ENCODE measurements around the gene MCEMP1. TPM values are rescaled to one million over a fixed set of nuclear protein-coding genes. Genes with fewer than 3 reads are reported as not detected.

The MCEMP1 gene
- polyA plus RNA-seq, 1 experiment = not detected

- no peak overlapping the region for H3K4me3 ChIP-seq (ENCODE audit: low read depth, low read length)
- peaks cover 6% of the 10 kb centered on the region for H3K9me3 ChIP-seq (ENCODE audit: control insufficient read depth, insufficient read depth, low read length)
- no peak for TF ChIP-seq CTCF (IDR thresholded peaks at IDR 0.05; ENCODE audit: low read depth, low read length)
- ChIA-PET POLR2A (no interaction called here), CTCF (interaction anchor here (0.5 to 4.8 kb wide), 4 partner anchors 25 to 323 kb away, joined by 5 to 18 read pairs (median 10); no protein-coding TSS in a partner anchor)
- H3K27me3 ChIP-seq (ENCODE audit: control insufficient read depth, insufficient read depth, low read length) = peaks cover 3% of the 10 kb centered on the region
- H3K27ac ChIP-seq (ENCODE audit: low read depth, low read length) = no peak overlapping the region
- DNase-seq (ENCODE audit: low read depth, low spot score) = no peak
These were observed 900 bp downstream of the MCEMP1 start for GRCh38 chr19:7677669-7678311.

- ChIA-PET CTCF (interaction anchor here (2.1 to 4.8 kb wide), 3 partner anchors 27 to 325 kb away, joined by 5 to 18 read pairs (median 16); no protein-coding TSS in a partner anchor), POLR2A (no interaction called here)
- no peak for TF ChIP-seq CTCF (IDR thresholded peaks at IDR 0.05; ENCODE audit: low read depth, low read length)
- Histone ChIP-seq H3K27ac (ENCODE audit: low read depth, low read length) (no peak overlapping the region), H3K4me3 (ENCODE audit: low read depth, low read length) (no peak overlapping the region), H3K27me3 (ENCODE audit: control insufficient read depth, insufficient read depth, low read length) (peaks cover 3% of the 10 kb centered on the region), H3K9me3 (ENCODE audit: control insufficient read depth, insufficient read depth, low read length) (peaks cover 2% of the 10 kb centered on the region; the same call in 1 of the 2 replicates)
- DNase-seq (ENCODE audit: low read depth, low spot score) = no peak
These were observed 2.3 kb downstream of the MCEMP1 start for GRCh38 chr19:7678971-7679751.

- TF ChIP-seq CTCF (IDR thresholded peaks at IDR 0.05; ENCODE audit: low read depth, low read length) = no peak
- CTCF ChIA-PET = interaction anchor here (0.6 to 2.2 kb wide), 13 partner anchors 8 to 951 kb away, joined by 3 to 80 read pairs (median 6); partner anchors contain the start of genes PET100, RETN and XAB2
- no peaks in the 10 kb centered on the region; the same call in 1 of the 2 replicates for H3K9me3 ChIP-seq (ENCODE audit: control insufficient read depth, insufficient read depth, low read length)
- no peak for DNase-seq (ENCODE audit: low read depth, low spot score)
- POLR2A ChIA-PET = interaction anchor here (0.8 to 0.9 kb wide), 2 partner anchors 30 to 51 kb away, joined by 3 to 11 read pairs; partner anchors contain the start of genes PET100 and XAB2
- peaks cover 3% of the 10 kb centered on the region for H3K27me3 ChIP-seq (ENCODE audit: control insufficient read depth, insufficient read depth, low read length)
- H3K4me3 ChIP-seq (ENCODE audit: low read depth, low read length) = peak overlapping the region; percentile 53
- H3K27ac ChIP-seq (ENCODE audit: low read depth, low read length) = no peak overlapping the region
These were observed 3.1 kb downstream of the MCEMP1 start for GRCh38 chr19:7679771-7680605.

GRCh38 chr19:7680606-7681339 is 3.9 kb downstream of the MCEMP1 start, which contains the start of gene TRAPPC5:
Gene TRAPPC5 (plus strand): TSS chr19:7680833. CDS start chr19:7682254, 1,421 bp downstream.
- CTCF ChIA-PET = interaction anchor here (0.5 to 2.2 kb wide), 43 partner anchors 9 to 581 kb away, joined by 3 to 80 read pairs (median 4); partner anchors contain the start of genes FCER2, INSR, PET100 and RETN
- H3K27me3 ChIP-seq (ENCODE audit: control insufficient read depth, insufficient read depth, low read length) = peaks cover 3% of the 10 kb centered on the region
- DNase-seq (ENCODE audit: low read depth, low spot score) = peak; percentile 39
- no peaks in the 10 kb centered on the region; the same call in 1 of the 2 replicates for H3K9me3 ChIP-seq (ENCODE audit: control insufficient read depth, insufficient read depth, low read length)
- TF ChIP-seq CTCF (IDR thresholded peaks at IDR 0.05; ENCODE audit: low read depth, low read length) = peak; percentile 64
- peak within 1 kb of the TSS; percentile 92 for H3K4me3 ChIP-seq (ENCODE audit: low read depth, low read length)
- POLR2A ChIA-PET = interaction anchor here (0.5 to 1.0 kb wide), 6 partner anchors 28 to 144 kb away, joined by 3 to 11 read pairs (median 4); partner anchors contain the start of genes PET100 and XAB2
- H3K27ac ChIP-seq (ENCODE audit: low read depth, low read length) = peak within 1 kb of the TSS; percentile 39

Measured in AG04450 (cell line).